ENCODE measurements around the gene TIGD7. TPM values are rescaled to one million over a fixed set of nuclear protein-coding genes. Genes with fewer than 3 reads are reported as not detected.

TIGD7 gene
- total and polyA plus RNA-seq, 12 donors = 2.1 to 8.7 (median 4.5) TPM

GRCh38 chr16:3347586-3347985 lies 42.4 kb upstream of the TIGD7 start:
- Histone ChIP-seq H3K27me3 (no peaks in the 10 kb centered on the region), H3K4me3 (no peak overlapping the region), H3K27ac (no peak overlapping the region), H3K9me3 (replicated peaks in 1 of 3) (no peaks in the 10 kb centered on the region), H3K36me3 (replicated peaks in 1 of 2) (no peaks in the 10 kb centered on the region), H3K4me1 (replicated peaks in 1 of 2) (no peaks in the 10 kb centered on the region)
- no peak for DNase-seq
- no peak for TF ChIP-seq CTCF (IDR thresholded peaks at IDR 0.05)
- no peak for TF ChIP-seq POLR2A (IDR thresholded peaks at IDR 0.05)
- intact Hi-C loops (cut with DNase I) = no loop called here
- 65 to 77% (median 71%) methylated on average over 9 to 10 of the region's 10 CpGs for WGBS, 4 donors

GRCh38 chr16:3346041-3346440 lies 40.8 kb upstream of the TIGD7 start:
- 58 to 73% (median 65%) methylated on average over 2 of the region's 2 CpGs for WGBS, 4 donors
- TF ChIP-seq CTCF (IDR thresholded peaks at IDR 0.05) (no peak), POLR2A (IDR thresholded peaks at IDR 0.05) (no peak)

GRCh38 chr16:3328643-3329042 lies 23.4 kb upstream of the TIGD7 start:
- no peaks in the 10 kb centered on the region for H3K27me3 ChIP-seq
- peaks cover 0 to 1% (median 0%) of the 10 kb centered on the region in 3 donors for H3K9me3 ChIP-seq (replicated peaks in 1 of 3)
- H3K4me1 ChIP-seq (replicated peaks in 1 of 2) = no peaks in the 10 kb centered on the region
- no peak overlapping the region for H3K4me3 ChIP-seq
- intact Hi-C loops (cut with DNase I) = no loop called here
- 38 to 58% (median 52%) methylated on average over 2 of the region's 2 CpGs for WGBS, 4 donors
- no peak overlapping the region for H3K27ac ChIP-seq
- DNase-seq = no peak
- H3K36me3 ChIP-seq (replicated peaks in 1 of 2) = no peaks in the 10 kb centered on the region
- TF ChIP-seq POLR2A (IDR thresholded peaks at IDR 0.05) = no peak
- no peak for TF ChIP-seq CTCF (IDR thresholded peaks at IDR 0.05)

More at GRCh38 chr16:3346041-3346440, 40.8 kb upstream of the TIGD7 start:
- Histone ChIP-seq H3K36me3 (replicated peaks in 1 of 2) (no peaks in the 10 kb centered on the region), H3K27me3 (no peaks in the 10 kb centered on the region), H3K9me3 (replicated peaks in 1 of 3) (no peaks in the 10 kb centered on the region), H3K27ac (no peak overlapping the region), H3K4me1 (replicated peaks in 1 of 2) (no peaks in the 10 kb centered on the region), H3K4me3 (no peak overlapping the region)
- no peak for DNase-seq
- intact Hi-C loops (cut with DNase I) = no loop called here

GRCh38 chr16:3328104-3328503 lies 22.9 kb upstream of the TIGD7 start:
- Histone ChIP-seq H3K4me3 (no peak overlapping the region), H3K9me3 (replicated peaks in 1 of 3) (peaks cover 0 to 7% (median 0%) of the 10 kb centered on the region in 3 donors), H3K27ac (no peak overlapping the region), H3K27me3 (no peaks in the 10 kb centered on the region), H3K4me1 (replicated peaks in 1 of 2) (no peaks in the 10 kb centered on the region), H3K36me3 (replicated peaks in 1 of 2) (no peaks in the 10 kb centered on the region)
- TF ChIP-seq CTCF (IDR thresholded peaks at IDR 0.05) (no peak), POLR2A (IDR thresholded peaks at IDR 0.05) (no peak)
- 36 to 75% (median 42%) methylated on average over 3 of the region's 3 CpGs for WGBS, 4 donors
- DNase-seq = no peak
- intact Hi-C loops (cut with DNase I) = no loop called here
